Stimulated activated naive B cell treated with anti-CD40 and anti-IgM and Interleukin-4, amounts not matched to agents 10 μg/mL and 1 μg/mL and 100 μg/mL, for 72 hours (primary cell): Measurements from ENCODE around the gene RAB6B.
A peak's percentile ranks its signal among the peaks of the same experiment; 100 is the strongest.
"Not testable (repeated sequence)": the region's sequence is repeated elsewhere in the genome, so short reads cannot be mapped to it uniquely, and the experiment has no call there.

Experiments used
- ATAC-seq, 2 donors: fragments of 150-1000 bp; cut with Tn5 transposase; replicated peaks; 2 replicates each; pipeline ENCODE4 v1.10.0; 2021; ENCODE audit warnings: moderate library complexity in 1 of 2
- DNase-seq: peaks from one replicate; pipeline ENCODE4 v3.0.0; 2021
- H3K27ac Mint-ChIP-seq: one replicate; pipeline ENCODE4 v1.8.0; 2022; ENCODE audit warnings: mild to moderate bottlenecking, mixed read lengths
- H3K27me3 Mint-ChIP-seq, 2 donors: one replicate each; pipeline ENCODE4 v1.8.0; 2022; ENCODE audit warnings: mixed read lengths in 2 of 2
- H3K36me3 Mint-ChIP-seq, 2 donors: one replicate each; pipeline ENCODE4 v1.8.0; 2022; ENCODE audit warnings: mixed read lengths in 2 of 2, mild to moderate bottlenecking in 1 of 2
- H3K4me1 Mint-ChIP-seq, 2 donors: one replicate each; pipeline ENCODE4 v1.8.0; 2022; ENCODE audit warnings: mixed read lengths in 2 of 2, mild to moderate bottlenecking in 1 of 2
- H3K4me3 Mint-ChIP-seq, 2 donors: one replicate each; pipeline ENCODE4 v1.8.0; 2022; ENCODE audit warnings: mild to moderate bottlenecking in 2 of 2, mixed read lengths in 2 of 2, moderate library complexity in 1 of 2
- H3K9me3 Mint-ChIP-seq, 2 donors: one replicate each; pipeline ENCODE4 v1.8.0; 2022; ENCODE audit warnings: mixed read lengths in 2 of 2, mild to moderate bottlenecking in 1 of 2

The RAB6B gene

GRCh38 chr3:133803469-133803868 lies 92.2 kb downstream of the RAB6B start:
- peaks cover 7 to 15% of the 10 kb centered on the region in 2 donors for H3K4me1 Mint-ChIP-seq
- H3K27ac Mint-ChIP-seq, result no peak overlapping the region
- peaks cover 16 to 17% of the 10 kb centered on the region in 2 donors for H3K27me3 Mint-ChIP-seq
- ATAC-seq (no peak), DNase-seq (no peak)
- H3K4me3 Mint-ChIP-seq, result no peak overlapping the region
- peaks cover 0 to 3% of the 10 kb centered on the region in 2 donors for H3K36me3 Mint-ChIP-seq
- no peaks in the 10 kb centered on the region for H3K9me3 Mint-ChIP-seq

GRCh38 chr3:133799794-133800585 lies 95.7 kb downstream of the RAB6B start:
- no peak overlapping the region for H3K27ac Mint-ChIP-seq
- no peak overlapping the region for H3K4me3 Mint-ChIP-seq
- peak; percentile 44 to 57 for ATAC-seq
- H3K4me1 Mint-ChIP-seq, result peaks cover 0 to 2% of the 10 kb centered on the region in 2 donors
- DNase-seq, result no peak
- peaks cover 2 to 3% of the 10 kb centered on the region in 2 donors for H3K36me3 Mint-ChIP-seq
- H3K27me3 Mint-ChIP-seq, result peaks cover 27 to 31% of the 10 kb centered on the region in 2 donors
- peaks cover 2 to 3% of the 10 kb centered on the region in 2 donors for H3K9me3 Mint-ChIP-seq

GRCh38 chr3:133797396-133798105 lies 98.1 kb downstream of the RAB6B start:
- Mint-ChIP-seq H3K27me3 (peaks cover 22 to 31% of the 10 kb centered on the region in 2 donors), H3K36me3 (peaks cover 2 to 3% of the 10 kb centered on the region in 2 donors), H3K27ac (no peak overlapping the region), H3K9me3 (peaks cover 4 to 8% of the 10 kb centered on the region in 2 donors), H3K4me1 (peaks cover 0 to 2% of the 10 kb centered on the region in 2 donors), H3K4me3 (no peak overlapping the region)
- DNase-seq, result no peak
- ATAC-seq, result no peak

- ATAC-seq (no peak), DNase-seq (no peak)
- Mint-ChIP-seq H3K27me3 (peaks cover 7 to 16% of the 10 kb centered on the region in 2 donors), H3K27ac (no peak overlapping the region), H3K36me3 (peaks cover 2 to 3% of the 10 kb centered on the region in 2 donors), H3K9me3 (peaks cover 7 to 10% of the 10 kb centered on the region in 2 donors), H3K4me1 (no peaks in the 10 kb centered on the region), H3K4me3 (no peak overlapping the region)
Observed at GRCh38 chr3:133792171-133792763, 103.4 kb downstream of the RAB6B start.

GRCh38 chr3:133788024-133788423 lies 107.7 kb downstream of the RAB6B start:
- peaks cover 6 to 10% of the 10 kb centered on the region in 2 donors for H3K27me3 Mint-ChIP-seq
- H3K4me3 Mint-ChIP-seq, result no peak overlapping the region
- H3K27ac Mint-ChIP-seq, result no peak overlapping the region
- no peaks in the 10 kb centered on the region for H3K36me3 Mint-ChIP-seq
- peaks cover 5 to 6% of the 10 kb centered on the region in 2 donors for H3K9me3 Mint-ChIP-seq
- DNase-seq (no peak), ATAC-seq (no peak)
- H3K4me1 Mint-ChIP-seq, result no peaks in the 10 kb centered on the region

GRCh38 chr3:133783762-133784161 lies 111.9 kb downstream of the RAB6B start:
- DNase-seq, result no peak
- Mint-ChIP-seq H3K27me3 (peaks cover 19 to 29% of the 10 kb centered on the region in 2 donors), H3K27ac (no peak overlapping the region), H3K9me3 (no peaks in the 10 kb centered on the region), H3K4me3 (no peak overlapping the region), H3K36me3 (no peaks in the 10 kb centered on the region), H3K4me1 (no peaks in the 10 kb centered on the region)
- no peak for ATAC-seq

GRCh38 chr3:133782454-133782853 lies 113.2 kb downstream of the RAB6B start:
- Mint-ChIP-seq H3K4me3 (no peak overlapping the region), H3K9me3 (no peaks in the 10 kb centered on the region), H3K27ac (no peak overlapping the region), H3K4me1 (no peaks in the 10 kb centered on the region), H3K36me3 (no peaks in the 10 kb centered on the region), H3K27me3 (peaks cover 19 to 26% of the 10 kb centered on the region in 2 donors)
- DNase-seq (no peak), ATAC-seq (no peak)

GRCh38 chr3:133781570-133781969 lies 114.1 kb downstream of the RAB6B start:
- Mint-ChIP-seq H3K36me3 (no peaks in the 10 kb centered on the region), H3K27ac (no peak overlapping the region), H3K9me3 (no peaks in the 10 kb centered on the region)

GRCh38 chr3:133780756-133781155 lies 114.9 kb downstream of the RAB6B start:
- H3K27ac Mint-ChIP-seq, H3K36me3 Mint-ChIP-seq, H3K4me3 Mint-ChIP-seq, H3K4me1 Mint-ChIP-seq, ATAC-seq, DNase-seq, H3K9me3 Mint-ChIP-seq: not testable (repeated sequence)
- H3K27me3 Mint-ChIP-seq, result peaks cover 24 to 26% of the 10 kb centered on the region in 2 donors

More at GRCh38 chr3:133781570-133781969, 114.1 kb downstream of the RAB6B start:
- Mint-ChIP-seq H3K4me1 (no peaks in the 10 kb centered on the region), H3K27me3 (peaks cover 24 to 26% of the 10 kb centered on the region in 2 donors), H3K4me3 (no peak overlapping the region)
- DNase-seq (no peak), ATAC-seq (no peak)

- H3K27ac Mint-ChIP-seq, result no peak overlapping the region
- DNase-seq (no peak), ATAC-seq (no peak)
- H3K9me3 Mint-ChIP-seq, result no peaks in the 10 kb centered on the region
- H3K36me3 Mint-ChIP-seq, result no peaks in the 10 kb centered on the region
- peaks cover 30 to 31% of the 10 kb centered on the region in 2 donors for H3K27me3 Mint-ChIP-seq
- H3K4me3 Mint-ChIP-seq, result no peak overlapping the region
- no peaks in the 10 kb centered on the region for H3K4me1 Mint-ChIP-seq
Observed at GRCh38 chr3:133779626-133780203, 116.0 kb downstream of the RAB6B start.

- Mint-ChIP-seq H3K27me3 (peaks cover 33 to 38% of the 10 kb centered on the region in 2 donors), H3K27ac (no peak overlapping the region), H3K36me3 (no peaks in the 10 kb centered on the region), H3K4me1 (no peaks in the 10 kb centered on the region), H3K9me3 (no peaks in the 10 kb centered on the region), H3K4me3 (no peak overlapping the region)
- DNase-seq (no peak), ATAC-seq (no peak)
Observed at GRCh38 chr3:133777807-133778568, 117.7 kb downstream of the RAB6B start.

GRCh38 chr3:133776794-133777438 lies 118.8 kb downstream of the RAB6B start:
- Mint-ChIP-seq H3K4me3 (no peak overlapping the region), H3K27ac (no peak overlapping the region), H3K36me3 (no peaks in the 10 kb centered on the region), H3K27me3 (peaks cover 32 to 33% of the 10 kb centered on the region in 2 donors), H3K9me3 (no peaks in the 10 kb centered on the region), H3K4me1 (no peaks in the 10 kb centered on the region)
- ATAC-seq (no peak), DNase-seq (no peak)

- ATAC-seq (no peak), DNase-seq (no peak)
- peaks cover 32 to 36% of the 10 kb centered on the region in 2 donors for H3K27me3 Mint-ChIP-seq
- H3K36me3 Mint-ChIP-seq, result no peaks in the 10 kb centered on the region
- H3K4me3 Mint-ChIP-seq, result no peak overlapping the region
- no peaks in the 10 kb centered on the region for H3K4me1 Mint-ChIP-seq
- H3K27ac Mint-ChIP-seq, result no peak overlapping the region
- H3K9me3 Mint-ChIP-seq, result no peaks in the 10 kb centered on the region
Observed at GRCh38 chr3:133775835-133776234, 119.8 kb downstream of the RAB6B start.
